Muscle layer of duodenum (tissue), 2 donors: Measurements from ENCODE around the gene MRPL44.

Experiments
- H3K27ac ChIP-seq: one replicate; pipeline ENCODE4 v1.7.0; 2013; ENCODE audit warnings: mild to moderate bottlenecking, low read length
- H3K27me3 ChIP-seq: one replicate; pipeline ENCODE4 v1.7.0; 2013; ENCODE audit warnings: low read depth, mild to moderate bottlenecking, control low read depth, low read length
- H3K36me3 ChIP-seq, 2 donors: one replicate each; pipeline ENCODE4 v1.7.0; 2013; ENCODE audit warnings: low read length in 2 of 2, control low read depth in 1 of 2, mild to moderate bottlenecking in 1 of 2; ENCODE audit not compliant: insufficient read depth in 2 of 2, control insufficient read depth in 1 of 2
- H3K4me1 ChIP-seq, 2 donors: one replicate each; pipeline ENCODE4 v1.7.0; 2013; ENCODE audit warnings: low read length in 2 of 2, mild to moderate bottlenecking in 2 of 2, control low read depth in 1 of 2, moderate library complexity in 1 of 2; ENCODE audit not compliant: insufficient read depth in 2 of 2, control insufficient read depth in 1 of 2
- H3K4me3 ChIP-seq, 2 donors: one replicate each; pipeline ENCODE4 v1.7.0; 2013; ENCODE audit warnings: low read length in 2 of 2, low read depth in 1 of 2, mild to moderate bottlenecking in 1 of 2
- H3K9me3 ChIP-seq, 2 donors: one replicate each; pipeline ENCODE4 v1.7.0; 2013; ENCODE audit warnings: low read length in 2 of 2, control low read depth in 1 of 2, mild to moderate bottlenecking in 1 of 2; ENCODE audit not compliant: control insufficient read depth in 1 of 2
- donor health status: healthy.

Gene MRPL44

DNA sequence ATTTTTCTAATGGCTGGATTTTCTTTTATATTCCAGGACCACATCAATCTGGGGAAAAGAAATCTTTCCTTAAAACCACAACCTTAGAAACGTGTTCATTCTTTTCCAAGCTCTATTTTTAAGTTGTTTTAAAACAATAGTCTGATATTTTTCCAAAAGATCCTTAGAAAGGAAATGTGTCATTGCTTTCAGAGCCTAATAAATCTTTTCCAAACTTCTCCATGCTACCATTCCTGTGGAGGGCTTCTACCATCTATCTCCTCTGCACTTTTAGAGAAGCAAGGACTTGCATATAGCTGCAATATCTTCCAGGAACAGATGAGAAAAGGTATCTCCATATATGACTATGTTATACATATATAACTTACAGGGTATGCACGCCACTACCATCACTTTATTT is 33.3 kb upstream of the MRPL44 start:
- H3K27ac ChIP-seq: no peak overlapping the region
- H3K36me3 ChIP-seq: peaks cover 0 to 6% of the 10 kb centered on the region in 2 donors

DNA sequence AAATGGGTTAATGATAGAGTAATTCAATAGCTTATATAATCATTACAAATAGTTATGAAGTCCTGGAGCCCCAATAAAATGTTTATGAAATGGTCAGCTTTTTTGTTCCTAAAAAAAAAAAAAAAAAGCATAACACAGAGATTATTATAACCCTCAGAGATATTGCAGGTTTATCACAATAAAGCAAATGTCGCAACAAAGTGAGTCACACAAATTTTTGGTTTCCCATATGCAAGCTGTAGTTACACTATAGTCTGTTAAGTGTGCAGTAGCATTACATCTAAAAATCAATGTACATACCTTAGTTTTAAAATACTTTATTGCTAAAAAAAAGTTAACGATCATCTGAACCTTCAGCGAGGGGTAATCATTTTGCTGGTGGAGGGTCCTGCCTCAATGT is 32.2 kb upstream of the MRPL44 start:
- H3K4me1 ChIP-seq: peaks cover 0 to 2% of the 10 kb centered on the region in 2 donors

More for the DNA sequence above, 33.3 kb upstream of the MRPL44 start:
- peaks cover 6 to 11% of the 10 kb centered on the region in 2 donors for H3K9me3 ChIP-seq
- no peak overlapping the region for H3K4me3 ChIP-seq
- no peaks in the 10 kb centered on the region for H3K4me1 ChIP-seq
- no peaks in the 10 kb centered on the region for H3K27me3 ChIP-seq

DNA sequence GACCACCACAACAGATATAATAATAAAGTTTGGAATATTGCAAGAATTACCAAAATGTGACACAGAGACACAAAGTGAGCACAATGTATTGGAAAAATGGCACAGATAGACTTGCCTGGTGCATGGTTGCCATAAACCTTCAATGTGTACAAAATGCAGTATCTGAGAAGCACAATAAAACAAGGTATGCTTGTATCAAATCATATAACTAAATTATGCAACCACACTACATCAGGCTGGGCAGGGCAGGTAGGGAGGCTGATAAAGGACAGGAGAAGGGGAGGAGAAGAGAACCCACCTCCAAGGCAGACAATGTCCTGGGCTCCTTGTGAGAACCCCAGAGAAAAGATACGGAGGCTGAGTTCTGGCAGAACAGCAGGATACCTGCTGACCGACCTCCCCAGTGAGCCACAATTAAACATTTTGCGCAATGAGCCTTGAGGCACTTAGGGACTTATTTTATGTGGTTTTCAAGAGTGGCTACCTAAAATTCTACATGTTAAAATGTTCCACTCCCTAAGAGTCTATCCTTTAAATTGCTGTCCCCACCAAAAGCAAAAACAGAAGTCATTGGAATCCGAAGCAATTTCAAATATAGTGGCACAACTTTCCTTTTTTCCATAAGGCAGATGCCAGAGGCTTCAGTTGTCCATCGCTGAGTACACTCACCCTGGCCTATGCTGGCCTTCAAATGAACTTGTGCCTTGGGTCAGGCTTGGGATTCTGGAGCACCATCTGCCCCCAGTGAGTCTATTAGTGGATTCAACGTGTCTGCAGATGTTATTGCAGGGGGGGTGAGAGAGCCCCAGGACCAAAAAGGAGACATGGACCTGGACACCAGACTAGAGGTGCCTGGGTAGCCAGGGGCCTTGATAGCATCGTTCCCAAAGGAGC is 28.9 kb upstream of the MRPL44 start:
- Histone ChIP-seq H3K4me1 (peaks cover 0 to 24% of the 10 kb centered on the region in 2 donors), H3K9me3 (peaks cover 6 to 11% of the 10 kb centered on the region in 2 donors), H3K4me3 (no peak overlapping the region), H3K36me3 (peaks cover 0 to 6% of the 10 kb centered on the region in 2 donors), H3K27me3 (no peaks in the 10 kb centered on the region), H3K27ac (no peak overlapping the region)

More for the DNA sequence above, 32.2 kb upstream of the MRPL44 start:
- no peak overlapping the region for H3K4me3 ChIP-seq
- peaks cover 6 to 11% of the 10 kb centered on the region in 2 donors for H3K9me3 ChIP-seq
- H3K27ac ChIP-seq: no peak overlapping the region
- no peaks in the 10 kb centered on the region for H3K27me3 ChIP-seq
- H3K36me3 ChIP-seq: peaks cover 0 to 6% of the 10 kb centered on the region in 2 donors

DNA sequence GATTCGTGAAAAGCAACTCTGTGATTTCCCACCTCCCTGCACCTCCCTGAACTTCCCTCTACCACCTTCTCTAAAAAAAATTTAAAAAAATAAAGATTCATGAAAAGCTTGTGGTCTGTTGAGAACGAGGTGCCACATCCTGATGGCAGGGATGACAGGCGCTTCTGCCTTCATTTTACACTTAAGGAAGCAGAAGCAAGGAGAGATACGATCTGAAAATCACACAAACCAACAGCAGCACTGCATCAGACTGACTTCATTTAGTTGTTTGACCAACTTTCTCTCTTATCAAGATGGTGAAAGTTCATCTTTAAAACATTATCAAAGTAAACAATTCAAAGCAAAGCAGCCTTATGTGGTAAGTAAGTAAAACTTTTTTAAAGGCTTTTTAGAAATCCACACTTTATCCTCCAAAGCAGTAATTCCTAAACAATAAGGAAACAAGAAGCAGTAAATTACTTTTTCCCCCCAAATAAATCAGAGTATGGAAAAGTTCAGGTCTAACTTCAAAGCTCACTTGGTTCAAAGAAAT is 27.6 kb upstream of the MRPL44 start:
- no peak overlapping the region for H3K4me3 ChIP-seq
- H3K4me1 ChIP-seq: peaks cover 0 to 33% of the 10 kb centered on the region in 2 donors
- peaks cover 0 to 6% of the 10 kb centered on the region in 2 donors for H3K36me3 ChIP-seq
- no peaks in the 10 kb centered on the region for H3K27me3 ChIP-seq
- H3K9me3 ChIP-seq: peaks cover 6 to 11% of the 10 kb centered on the region in 2 donors
- no peak overlapping the region for H3K27ac ChIP-seq

DNA sequence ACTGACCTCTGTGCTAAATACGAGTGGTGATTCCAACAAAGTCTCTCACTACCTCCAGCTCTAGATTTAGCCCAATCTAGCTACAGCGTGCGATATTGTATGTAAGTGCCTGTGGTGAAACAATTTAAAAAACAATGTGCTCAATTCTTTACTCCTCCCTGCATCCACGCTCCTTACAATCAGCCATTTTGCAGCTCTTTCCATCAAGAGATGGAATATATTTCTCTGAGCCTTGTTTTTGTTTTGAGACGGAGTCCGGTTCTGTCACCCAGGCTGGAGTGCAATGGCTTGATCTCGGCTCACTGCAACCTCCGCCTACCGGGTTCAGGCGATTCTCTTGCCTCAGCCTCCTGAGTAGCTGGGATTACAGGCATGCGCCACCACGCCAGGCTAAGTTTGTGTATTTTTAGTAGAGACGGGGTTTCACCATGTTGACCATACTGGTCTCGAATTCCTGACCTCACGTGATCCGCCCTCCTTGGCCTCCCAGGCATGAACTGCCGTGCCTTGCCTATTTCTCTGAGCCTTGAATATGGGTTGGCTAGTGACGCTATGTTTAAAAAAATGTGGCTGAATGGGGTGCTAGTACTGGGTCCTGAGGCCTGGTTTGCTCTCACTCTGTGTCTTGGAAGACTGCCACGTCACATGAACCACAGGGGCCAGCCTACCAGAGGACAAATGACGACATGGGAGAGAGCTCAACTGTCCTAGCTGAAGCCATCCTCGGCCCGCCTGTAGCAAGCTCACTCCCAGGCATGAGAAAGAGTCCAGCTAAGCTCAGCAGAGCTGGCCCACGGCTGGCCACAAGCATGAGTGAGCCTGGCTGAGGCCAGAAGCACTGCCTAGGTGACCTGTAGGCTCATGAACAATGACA is 26.9 kb upstream of the MRPL44 start:
- peaks cover 6 to 11% of the 10 kb centered on the region in 2 donors for H3K9me3 ChIP-seq
- H3K27me3 ChIP-seq: no peaks in the 10 kb centered on the region
- no peak overlapping the region for H3K27ac ChIP-seq
- peaks cover 0 to 37% of the 10 kb centered on the region in 2 donors for H3K4me1 ChIP-seq
- H3K36me3 ChIP-seq: peaks cover 0 to 6% of the 10 kb centered on the region in 2 donors
- no peak overlapping the region for H3K4me3 ChIP-seq

DNA sequence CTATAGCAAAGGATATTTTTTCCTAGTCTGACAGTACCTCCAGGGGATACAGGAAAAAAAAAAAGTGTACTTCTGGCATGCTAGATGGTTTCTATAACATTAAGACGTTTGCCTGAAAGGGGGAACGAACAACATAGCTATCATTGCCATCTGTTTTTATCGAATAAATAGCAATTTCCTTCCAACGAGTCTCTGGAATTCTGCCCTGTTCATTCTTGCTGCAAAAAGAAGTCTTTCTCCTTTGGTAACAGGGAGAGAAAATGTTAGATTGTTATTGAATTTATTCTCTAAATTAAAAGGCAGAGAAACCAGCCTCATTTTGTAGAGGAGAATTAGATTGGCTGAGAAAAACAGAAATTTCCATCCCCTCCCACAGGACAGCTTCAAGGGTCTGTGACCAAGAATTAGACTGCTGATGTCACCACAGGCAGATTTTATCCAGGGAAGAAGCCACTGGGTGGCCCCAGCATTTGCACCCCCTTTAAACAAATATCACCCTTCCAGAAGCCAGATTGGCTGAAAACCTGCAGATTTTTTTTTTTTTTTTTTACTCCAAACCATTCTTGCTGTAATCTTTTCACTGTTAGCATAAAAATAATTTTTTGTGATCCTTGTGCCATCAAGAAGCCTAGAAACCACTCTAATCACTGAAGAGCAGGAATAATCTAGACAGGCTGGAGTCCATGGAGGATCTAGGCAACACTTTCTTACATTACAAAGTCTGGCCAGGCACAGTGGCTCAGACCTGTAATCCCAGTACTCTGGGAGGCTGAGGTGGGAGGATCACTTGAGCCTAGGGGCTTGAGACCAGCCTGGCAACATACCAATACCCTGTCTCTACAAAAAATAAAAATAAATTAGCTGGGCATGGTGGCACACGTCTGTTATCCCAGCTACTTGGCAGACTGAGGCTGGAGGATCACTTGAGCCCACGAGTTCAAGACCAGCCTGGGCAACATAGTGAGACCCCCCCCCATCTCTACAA is 24.2 kb upstream of the MRPL44 start:
- no peak overlapping the region for H3K27ac ChIP-seq
- H3K36me3 ChIP-seq: no peaks in the 10 kb centered on the region
- no peak overlapping the region for H3K4me3 ChIP-seq
- H3K4me1 ChIP-seq: peaks cover 12 to 64% of the 10 kb centered on the region in 2 donors
- no peaks in the 10 kb centered on the region for H3K27me3 ChIP-seq
- no peaks in the 10 kb centered on the region for H3K9me3 ChIP-seq

DNA sequence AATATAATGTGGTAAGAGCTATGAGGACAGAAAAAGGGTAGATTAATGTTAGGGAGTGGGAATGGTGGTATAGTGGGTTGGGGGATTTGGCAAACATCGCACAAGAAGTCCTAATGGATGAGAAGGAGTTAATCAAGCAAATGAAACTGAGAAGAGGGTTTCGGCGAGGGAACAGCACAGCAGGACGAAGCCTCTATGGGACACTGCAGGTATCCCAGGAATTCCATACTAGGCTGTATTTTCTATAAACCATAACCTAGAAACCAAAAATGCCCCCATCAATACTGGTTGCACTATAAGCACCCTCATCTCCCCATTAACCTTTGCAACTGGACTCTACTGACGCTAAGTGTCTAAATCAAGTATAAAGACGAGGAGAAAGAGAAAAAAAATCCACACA is 22.4 kb upstream of the MRPL44 start:
- H3K4me3 ChIP-seq: no peak overlapping the region
- no peaks in the 10 kb centered on the region for H3K9me3 ChIP-seq
- no peaks in the 10 kb centered on the region for H3K27me3 ChIP-seq
- H3K4me1 ChIP-seq: peaks cover 12 to 74% of the 10 kb centered on the region in 2 donors
- H3K36me3 ChIP-seq: no peaks in the 10 kb centered on the region
- no peak overlapping the region for H3K27ac ChIP-seq

DNA sequence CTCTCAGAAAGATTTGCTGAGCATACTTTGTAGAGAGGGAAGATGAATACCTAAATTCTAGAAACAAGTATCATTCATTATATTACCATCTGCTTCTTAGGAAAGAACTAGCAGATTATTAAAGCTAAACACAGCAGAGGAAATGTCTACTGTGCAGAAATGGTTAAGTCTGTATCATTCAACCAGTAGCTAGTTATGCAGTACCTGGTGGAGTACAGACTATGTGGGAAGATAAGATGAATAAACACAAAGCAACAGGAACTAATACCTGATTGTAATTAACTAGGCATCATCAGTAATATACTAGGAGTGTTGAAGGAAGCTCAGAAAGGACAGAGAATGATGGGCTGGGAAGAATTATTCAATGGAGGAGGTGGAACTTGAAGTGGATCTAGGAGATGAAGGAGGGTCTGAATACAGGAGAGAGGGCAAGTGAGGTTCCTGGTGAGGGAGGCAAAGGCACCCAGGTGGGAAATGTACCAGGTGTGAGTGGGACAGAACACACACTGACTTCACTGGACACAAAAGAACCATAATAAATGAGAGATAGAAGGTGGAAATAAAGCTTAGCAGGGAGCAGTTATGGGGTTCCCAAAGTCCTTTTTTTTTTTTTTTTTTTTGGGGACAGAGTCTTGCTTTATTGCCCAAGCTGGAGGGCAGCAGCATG is 21.7 kb upstream of the MRPL44 start:
- no peak overlapping the region for H3K27ac ChIP-seq
- peaks cover 12 to 68% of the 10 kb centered on the region in 2 donors for H3K4me1 ChIP-seq
- no peaks in the 10 kb centered on the region for H3K36me3 ChIP-seq
- no peaks in the 10 kb centered on the region for H3K9me3 ChIP-seq
- H3K4me3 ChIP-seq: no peak overlapping the region
- H3K27me3 ChIP-seq: no peaks in the 10 kb centered on the region

DNA sequence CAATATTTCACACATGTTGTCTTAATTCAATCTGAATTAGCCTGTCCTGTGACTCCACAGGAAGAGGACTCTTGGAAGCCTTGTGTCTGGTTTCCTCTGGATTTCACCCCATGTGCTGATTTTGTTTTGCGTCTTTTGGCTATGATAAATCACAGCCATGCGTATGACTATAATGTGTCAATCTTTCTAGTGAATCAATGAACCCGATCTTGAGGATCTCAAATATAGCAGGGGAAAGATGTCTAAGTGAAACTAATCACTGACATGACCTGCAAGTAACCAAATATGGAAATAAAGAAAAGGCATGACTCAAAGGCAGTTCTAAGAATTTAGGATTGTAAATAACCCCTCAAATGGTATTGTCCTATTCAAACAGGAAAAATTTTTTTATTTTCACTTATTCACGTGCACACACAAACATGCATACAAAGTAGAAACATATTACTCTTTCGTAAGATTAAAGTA is 20.4 kb upstream of the MRPL44 start:
- Histone ChIP-seq H3K27ac (no peak overlapping the region), H3K4me3 (no peak overlapping the region), H3K36me3 (no peaks in the 10 kb centered on the region), H3K9me3 (no peaks in the 10 kb centered on the region), H3K27me3 (no peaks in the 10 kb centered on the region), H3K4me1 (peaks cover 14 to 58% of the 10 kb centered on the region in 2 donors)

DNA sequence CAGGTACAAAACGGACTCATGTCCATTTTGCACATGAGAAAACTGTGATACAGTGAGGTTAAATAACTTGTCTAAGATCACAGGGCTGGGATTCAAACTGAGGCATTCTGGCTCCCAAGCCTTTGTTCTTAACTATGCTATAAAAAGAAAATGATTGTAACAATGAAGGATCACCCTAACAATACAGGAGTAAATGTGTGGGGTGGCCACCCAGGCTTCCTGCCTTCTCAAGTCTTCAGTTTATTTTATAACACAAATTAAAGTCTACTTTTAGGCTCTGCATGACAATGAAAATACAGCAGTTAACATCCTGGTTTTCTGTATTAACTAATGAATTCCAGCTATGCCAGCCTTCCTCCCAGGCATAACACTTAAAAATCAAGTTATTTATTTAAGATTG is 19.7 kb upstream of the MRPL44 start:
- H3K27ac ChIP-seq: no peak overlapping the region
- H3K9me3 ChIP-seq: no peaks in the 10 kb centered on the region
- no peaks in the 10 kb centered on the region for H3K36me3 ChIP-seq
- no peaks in the 10 kb centered on the region for H3K27me3 ChIP-seq
- peaks cover 15 to 58% of the 10 kb centered on the region in 2 donors for H3K4me1 ChIP-seq
- H3K4me3 ChIP-seq: no peak overlapping the region
